Measurements from ENCODE around the gene AFF3.
"Not testable (repeated sequence)": the region's sequence is repeated elsewhere in the genome, so short reads cannot be mapped to it uniquely, and the experiment has no call there.

The AFF3 gene

DNA sequence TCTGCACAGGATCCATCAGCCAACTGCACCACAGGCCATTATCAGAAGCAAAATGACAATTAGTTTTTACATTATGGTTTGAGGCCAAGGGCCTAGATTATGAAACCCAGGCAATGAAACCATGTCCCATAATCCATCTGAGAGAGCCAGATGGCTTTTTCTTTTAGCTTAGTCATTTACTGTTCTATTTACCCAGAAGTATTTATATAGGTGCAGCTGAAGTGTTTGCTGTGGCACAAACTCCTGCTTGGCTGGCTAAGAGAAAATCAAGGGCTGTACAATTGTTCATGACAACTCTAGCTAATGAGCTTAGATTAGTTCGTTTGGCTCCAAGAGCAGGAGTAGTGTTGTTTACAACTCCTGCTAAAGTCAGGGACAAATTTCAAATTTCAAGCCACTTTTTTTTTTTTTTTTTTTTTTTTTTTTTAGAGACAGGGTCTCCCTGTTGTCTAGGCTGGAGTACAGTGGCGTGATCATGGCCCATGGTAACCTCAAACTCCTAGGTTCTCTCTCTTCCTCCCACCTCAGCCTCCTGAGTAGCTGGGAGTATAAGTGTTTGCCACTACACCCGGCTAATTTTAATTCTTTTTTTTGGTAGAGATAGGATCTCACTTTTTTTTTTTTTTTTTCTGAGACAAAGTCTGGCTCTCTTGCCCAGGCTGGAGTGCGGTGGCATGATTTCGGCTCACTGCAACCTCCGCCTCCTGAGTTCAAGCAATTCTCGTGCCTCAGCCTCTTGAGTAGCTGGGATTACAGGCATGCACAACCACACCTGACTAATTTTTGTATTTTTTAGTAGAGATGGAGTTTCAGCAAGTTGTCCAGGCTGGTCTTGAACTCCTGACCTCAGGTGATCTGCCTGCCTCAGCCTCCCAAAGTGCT, 634.2 kb downstream of the AFF3 start:
- DNase-seq = no peak

DNA sequence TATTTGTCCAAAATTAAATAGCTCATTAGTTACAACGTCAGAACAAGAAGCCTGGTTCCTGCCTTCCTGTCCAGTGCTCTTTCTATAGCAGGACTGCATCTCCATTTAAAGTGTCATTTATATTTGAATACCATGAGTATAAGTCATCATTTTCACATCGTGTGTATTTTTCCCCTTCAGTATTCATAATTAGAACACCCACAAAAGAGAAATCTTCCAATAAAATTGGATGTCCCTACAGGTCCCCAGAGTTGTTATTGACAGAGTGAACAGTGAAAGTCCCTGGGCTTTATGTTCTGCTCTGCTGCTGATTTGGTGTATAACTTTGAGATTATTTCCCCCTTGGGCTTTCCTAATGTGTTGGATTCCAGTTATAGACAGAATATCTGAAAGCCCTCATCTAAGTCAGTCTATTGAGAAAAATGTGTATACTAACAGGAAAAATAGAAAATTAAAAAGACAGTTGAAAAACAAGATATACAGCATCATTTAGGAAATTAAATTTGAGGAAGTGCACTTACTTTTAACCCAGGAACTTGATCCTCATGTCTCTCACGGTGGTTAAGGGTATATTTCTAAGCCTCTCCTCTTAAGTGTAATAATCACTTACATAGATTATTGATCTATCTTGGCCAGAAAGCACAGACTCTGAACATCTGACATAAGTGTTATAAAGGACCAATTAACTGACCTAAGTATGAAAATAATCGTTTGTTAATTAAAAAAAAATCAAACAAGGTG, 637.4 kb downstream of the AFF3 start:
- DNase-seq = no peak

DNA sequence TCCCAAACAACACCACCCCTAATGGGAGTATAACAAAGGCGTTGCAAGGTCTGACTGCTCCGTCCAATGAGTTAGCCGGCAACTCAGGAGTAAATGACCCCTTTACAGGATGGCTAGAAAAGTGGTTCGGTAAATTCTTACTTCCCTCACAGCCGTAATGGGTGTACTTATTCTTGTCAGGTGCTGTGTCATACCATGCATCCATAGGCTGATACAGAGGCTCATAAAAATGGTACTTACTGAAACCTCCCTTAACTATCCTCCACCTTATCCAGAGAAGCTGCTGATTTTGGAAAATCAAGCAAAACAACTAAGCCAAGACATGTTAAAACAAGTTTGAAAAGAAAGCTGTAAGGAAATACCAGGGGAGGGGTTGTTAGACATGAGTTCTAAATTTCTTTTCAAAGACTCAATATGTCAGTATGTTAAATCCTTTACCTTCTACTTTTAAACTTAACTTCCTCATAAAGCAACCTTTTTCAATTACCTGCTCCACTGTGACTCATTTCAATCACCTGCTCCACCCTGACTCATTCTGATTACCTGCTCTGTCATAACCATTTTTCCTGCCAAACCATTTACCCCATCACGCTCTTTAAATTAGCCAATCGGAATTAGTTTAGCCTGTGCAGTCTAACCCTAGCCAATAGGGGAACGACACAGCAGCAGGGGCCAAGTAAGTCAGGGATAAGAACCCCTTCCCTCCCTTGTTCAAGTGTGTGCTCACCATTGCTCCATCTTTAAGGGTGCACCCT, 638.6 kb downstream of the AFF3 start:
- not testable (repeated sequence) for DNase-seq

DNA sequence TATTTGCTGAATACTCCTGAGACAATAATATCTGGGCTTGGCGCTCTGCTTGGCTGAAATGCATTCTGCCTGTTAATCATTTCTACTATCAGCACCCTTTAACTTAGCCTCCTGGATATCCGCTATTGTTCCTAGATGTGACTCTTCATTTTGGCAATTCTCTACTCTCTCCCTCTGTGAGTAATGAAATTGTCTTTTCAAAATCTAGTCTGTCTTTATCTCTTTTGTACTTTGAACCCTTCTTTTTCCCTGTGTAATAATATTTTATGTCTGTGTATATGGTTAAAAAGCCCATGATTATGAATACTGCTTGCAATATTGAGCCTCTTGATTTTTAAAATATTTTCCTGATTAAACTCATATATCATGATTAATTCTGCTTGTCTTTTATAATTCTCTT, 646.4 kb downstream of the AFF3 start:
- no peak for DNase-seq
